NB4 (cell line): ENCODE data around the gene KLF4.

Experiments used
- DNase-seq: peaks from one replicate; pipeline ENCODE4 v3.0.0; 2010; ENCODE audit warnings: low read depth
- H3K4me3 ChIP-seq: one replicate; pipeline ENCODE4 v1.5.1; 2011; ENCODE audit warnings: mild to moderate bottlenecking, low read depth, low read length, moderate library complexity
- MYC ChIP-seq: IDR thresholded peaks from 2 replicates; pipeline ENCODE4 v1.6.1; 2011; ENCODE audit warnings: low read depth, low read length
- POLR2A ChIP-seq: IDR thresholded peaks from 2 replicates; pipeline ENCODE4 v1.6.1; 2011; ENCODE audit warnings: mild to moderate bottlenecking; ENCODE audit not compliant: insufficient read length; ENCODE audit errors: extremely low read depth
- TF ChIP-seq, protein P1 (sequence below): IDR thresholded peaks from one replicate; pipeline ENCODE4 v1.5.1; 2012; ENCODE audit warnings: low read depth, low read length
- TF ChIP-seq, protein P2 (sequence below): IDR thresholded peaks from 2 replicates; pipeline ENCODE4 v1.6.1; 2011; ENCODE audit warnings: low read depth, low read length

KLF4 gene

DNA sequence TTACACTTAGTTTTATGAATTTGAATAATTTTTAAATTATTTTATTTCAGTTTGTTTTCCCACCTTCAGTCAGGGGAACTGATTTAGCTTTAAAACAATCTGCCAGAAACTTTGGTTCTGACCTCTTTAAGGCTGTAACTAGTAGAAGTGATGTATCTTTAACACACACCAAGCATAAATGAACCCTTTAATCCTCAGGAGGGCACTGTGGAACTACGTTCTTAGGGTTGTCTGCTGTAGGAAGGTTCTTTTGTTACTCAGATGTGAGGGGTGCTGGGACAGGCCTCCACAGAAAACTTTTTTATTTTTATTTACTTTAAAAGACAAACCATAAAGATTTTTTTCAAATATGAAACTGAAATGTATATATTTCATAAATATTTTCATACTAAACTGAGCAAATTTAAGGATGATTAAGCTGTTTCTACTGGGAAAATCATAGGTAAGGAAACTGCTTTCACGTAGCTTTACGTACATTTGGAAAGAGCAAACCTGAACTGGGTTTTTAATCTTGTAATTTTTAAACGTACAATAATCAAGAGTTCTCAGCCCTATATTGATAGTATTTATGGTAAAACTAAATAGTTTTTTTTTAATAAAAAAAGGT lies 5.3 kb downstream of the KLF4 start:
- no peak overlapping the region for H3K4me3 ChIP-seq
- DNase-seq: peak; percentile 81
- TF ChIP-seq MYC (no peak), POLR2A (no peak)
- TF ChIP-seq, protein P1, sequence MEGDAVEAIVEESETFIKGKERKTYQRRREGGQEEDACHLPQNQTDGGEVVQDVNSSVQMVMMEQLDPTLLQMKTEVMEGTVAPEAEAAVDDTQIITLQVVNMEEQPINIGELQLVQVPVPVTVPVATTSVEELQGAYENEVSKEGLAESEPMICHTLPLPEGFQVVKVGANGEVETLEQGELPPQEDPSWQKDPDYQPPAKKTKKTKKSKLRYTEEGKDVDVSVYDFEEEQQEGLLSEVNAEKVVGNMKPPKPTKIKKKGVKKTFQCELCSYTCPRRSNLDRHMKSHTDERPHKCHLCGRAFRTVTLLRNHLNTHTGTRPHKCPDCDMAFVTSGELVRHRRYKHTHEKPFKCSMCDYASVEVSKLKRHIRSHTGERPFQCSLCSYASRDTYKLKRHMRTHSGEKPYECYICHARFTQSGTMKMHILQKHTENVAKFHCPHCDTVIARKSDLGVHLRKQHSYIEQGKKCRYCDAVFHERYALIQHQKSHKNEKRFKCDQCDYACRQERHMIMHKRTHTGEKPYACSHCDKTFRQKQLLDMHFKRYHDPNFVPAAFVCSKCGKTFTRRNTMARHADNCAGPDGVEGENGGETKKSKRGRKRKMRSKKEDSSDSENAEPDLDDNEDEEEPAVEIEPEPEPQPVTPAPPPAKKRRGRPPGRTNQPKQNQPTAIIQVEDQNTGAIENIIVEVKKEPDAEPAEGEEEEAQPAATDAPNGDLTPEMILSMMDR: peak; percentile 25
- TF ChIP-seq, protein P2, sequence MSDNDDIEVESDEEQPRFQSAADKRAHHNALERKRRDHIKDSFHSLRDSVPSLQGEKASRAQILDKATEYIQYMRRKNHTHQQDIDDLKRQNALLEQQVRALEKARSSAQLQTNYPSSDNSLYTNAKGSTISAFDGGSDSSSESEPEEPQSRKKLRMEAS: no peak

DNA sequence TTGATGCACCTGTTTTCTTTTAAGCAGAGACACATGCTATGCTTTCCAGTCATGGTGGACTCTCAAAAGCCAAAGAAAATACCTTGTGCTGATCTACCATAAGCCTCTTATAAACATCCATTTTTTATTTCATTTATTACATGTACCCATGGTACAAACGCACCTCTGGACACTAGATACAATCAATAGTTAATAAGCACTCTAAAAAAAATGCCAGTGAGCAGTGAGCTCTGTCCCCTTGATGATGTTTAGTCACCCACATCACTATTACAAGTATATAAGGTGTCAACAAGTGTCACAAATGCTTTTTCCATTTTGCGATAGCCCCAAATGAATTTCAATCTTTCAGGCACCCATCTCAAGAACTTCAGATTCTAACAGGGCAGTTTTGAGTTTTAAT lies 5.9 kb downstream of the KLF4 start:
- H3K4me3 ChIP-seq: no peak overlapping the region
- DNase-seq: no peak
- TF ChIP-seq, protein P2: no peak

DNA sequence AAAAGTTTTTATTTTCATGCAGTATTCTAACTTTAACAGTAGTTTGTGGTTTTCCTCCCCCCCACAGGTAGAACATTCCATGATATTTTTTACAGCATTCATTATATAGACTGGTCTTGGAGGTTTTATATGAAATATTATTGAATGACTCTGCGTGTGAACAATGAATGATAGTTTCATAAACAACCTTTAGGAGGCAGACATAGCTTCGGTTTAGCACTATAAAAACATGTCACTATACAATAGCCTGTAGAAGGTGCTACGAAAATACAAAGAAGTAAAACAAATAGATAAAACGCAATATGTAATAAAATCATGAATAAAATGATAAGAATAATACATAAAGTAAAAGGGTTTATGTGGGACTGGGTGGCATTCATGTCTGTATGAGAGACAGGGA lies 8.5 kb downstream of the KLF4 start:
- no peak for TF ChIP-seq POLR2A
- TF ChIP-seq, protein P2: no peak
- TF ChIP-seq, protein P1: no peak
- TF ChIP-seq MYC: no peak
- H3K4me3 ChIP-seq: no peak overlapping the region
- peak; percentile 44 for DNase-seq

DNA sequence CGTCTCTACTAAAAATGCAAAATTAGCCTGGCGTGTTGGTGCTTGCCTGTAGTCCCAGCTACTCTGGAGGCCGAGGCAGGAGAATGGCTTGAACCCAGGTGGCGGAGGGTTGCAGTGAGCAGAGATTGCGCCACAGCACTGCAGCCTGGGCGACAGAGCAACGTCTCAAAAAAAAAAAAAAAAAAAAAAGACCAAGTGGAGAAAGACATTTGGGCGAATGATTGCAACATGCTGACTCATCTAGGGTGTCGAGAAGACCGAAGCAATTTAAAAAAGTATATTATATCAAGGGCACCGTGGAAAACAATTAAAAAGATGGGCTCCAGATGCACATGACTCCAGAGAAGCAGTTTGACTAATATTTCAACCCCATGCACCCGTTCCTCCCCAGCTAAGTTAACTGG lies 9.2 kb downstream of the KLF4 start:
- DNase-seq: peak; percentile 92
- H3K4me3 ChIP-seq: peak overlapping the region; percentile 39
- TF ChIP-seq MYC (0 out of 2 replicates have a peak, but pooled peaks have one; percentile 13), POLR2A (no peak)
- TF ChIP-seq, protein P2: peak; percentile 27; the same call in 1 of the 2 replicates

DNA sequence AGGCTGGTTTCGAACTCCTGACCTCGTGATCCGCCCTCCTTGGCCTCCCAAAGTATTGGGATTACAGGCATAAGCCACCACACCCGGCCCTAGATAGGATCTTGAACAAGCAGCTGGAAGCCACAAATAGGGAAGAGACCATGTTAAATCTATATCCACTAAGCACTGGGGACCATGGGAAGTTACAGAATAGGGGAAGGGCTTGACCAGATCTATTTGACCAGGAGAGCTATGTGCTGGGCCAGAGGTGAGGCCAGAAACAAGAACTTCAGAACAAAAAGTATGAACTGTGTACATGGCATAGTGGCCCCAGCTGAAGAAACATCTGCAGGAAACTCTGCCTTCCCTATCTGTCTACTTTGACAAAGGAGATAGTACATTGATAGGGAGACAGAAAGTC lies 10.8 kb downstream of the KLF4 start:
- no peak for TF ChIP-seq MYC
- TF ChIP-seq, protein P2: no peak
- TF ChIP-seq, protein P1: no peak
- no peak for TF ChIP-seq POLR2A
- DNase-seq: no peak
- no peak overlapping the region for H3K4me3 ChIP-seq

DNA sequence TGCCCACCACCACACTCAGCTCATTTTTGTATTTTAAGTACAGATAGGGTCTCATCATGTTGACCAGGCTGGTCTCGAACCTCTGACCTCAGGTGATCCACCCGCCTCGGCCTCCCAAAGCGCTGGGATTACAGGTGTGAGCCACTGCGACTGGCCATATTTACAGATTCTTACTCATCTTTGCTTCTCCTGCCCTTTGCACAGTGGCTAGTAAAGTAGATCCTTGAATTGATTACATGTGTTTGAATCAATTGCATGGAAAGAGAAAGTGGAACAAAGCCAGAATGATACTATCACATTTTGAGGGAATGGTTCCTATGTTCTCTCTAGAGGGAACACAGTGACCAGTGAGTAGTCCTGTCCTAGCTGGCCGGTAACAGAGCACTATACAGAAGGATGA lies 15.4 kb downstream of the KLF4 start:
- TF ChIP-seq MYC: no peak
- TF ChIP-seq, protein P1: no peak

DNA sequence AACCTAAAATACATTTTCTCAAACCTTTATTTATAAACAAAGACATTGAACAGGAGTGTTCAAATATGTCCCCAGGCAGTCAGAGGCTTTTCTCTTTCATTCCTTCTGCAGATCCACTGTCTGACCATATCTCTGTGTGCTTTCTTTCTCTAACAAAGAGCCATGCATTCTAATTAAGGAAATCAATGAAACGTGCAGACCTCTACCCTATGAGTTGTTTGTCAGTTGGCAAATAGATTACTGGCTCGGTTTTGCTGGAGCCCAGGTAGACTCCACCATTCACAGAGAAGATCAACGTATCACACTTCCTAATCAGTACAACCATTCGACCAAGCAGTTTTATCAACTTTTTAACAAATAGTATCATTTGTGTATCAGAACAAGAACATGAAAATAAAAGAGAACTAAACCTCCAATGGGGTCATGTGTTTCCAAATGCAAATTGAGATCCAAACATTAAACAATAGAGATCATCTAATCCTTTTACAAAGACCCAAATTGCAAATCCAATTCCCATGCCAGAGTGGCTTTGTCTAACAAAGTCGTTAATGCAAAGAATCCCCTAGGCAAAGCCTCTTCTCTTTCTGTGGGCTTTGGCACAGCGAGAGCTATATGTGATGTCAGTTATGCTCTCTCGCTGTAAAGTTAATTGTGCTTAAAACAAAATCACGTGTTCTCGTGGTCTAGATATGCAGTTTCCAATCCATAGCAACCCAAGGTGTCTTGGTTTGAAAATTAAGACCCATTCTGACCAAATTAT lies 16.8 kb downstream of the KLF4 start:
- no peak for DNase-seq
- TF ChIP-seq POLR2A (no peak), MYC (no peak)
- TF ChIP-seq, protein P1: no peak
- TF ChIP-seq, protein P2: no peak
- H3K4me3 ChIP-seq: no peak overlapping the region

More for the DNA sequence above, 15.4 kb downstream of the KLF4 start:
- no peak overlapping the region for H3K4me3 ChIP-seq
- no peak for DNase-seq
